Esophagus muscularis mucosa (tissue), 4 donors: ENCODE measurements around the gene MAMLD1. TPM values are rescaled to one million over a fixed set of nuclear protein-coding genes. Genes with fewer than 3 reads are reported as not detected.

Experiments used
- DNase-seq: peaks from one replicate; pipeline ENCODE4 v3.0.0-alpha.2; 2017; ENCODE audit errors: extremely low spot score
- H3K27ac ChIP-seq, 4 donors: fragments of 200-600 bp; sonication (generic); replicated peaks in 1 of 4; 1 replicate in 3 of 4; 2 replicates in 1 of 4; pipeline ENCODE4 v1.5.1; 2016 to 2019; ENCODE audit warnings: mild to moderate bottlenecking in 1 of 4
- H3K27me3 ChIP-seq, 4 donors: fragments of 200-600 bp; sonication (generic); one replicate each; pipeline versions ENCODE4 v1.5.1 to v1.6.0; 2016 to 2019
- H3K36me3 ChIP-seq, 4 donors: fragments of 200-600 bp; sonication (generic); one replicate each; pipeline ENCODE4 v1.5.1; 2016 to 2019
- H3K4me1 ChIP-seq, 4 donors: fragments of 200-600 bp; sonication (generic); one replicate each; pipeline ENCODE4 v1.5.1; 2016 to 2019
- H3K4me3 ChIP-seq, 4 donors: fragments of 200-600 bp; sonication (generic); 1 replicate in 2 of 4; 2 replicates in 2 of 4; pipeline ENCODE4 v1.5.1; 2016 to 2019; ENCODE audit warnings: mild to moderate bottlenecking in 4 of 4, moderate library complexity in 1 of 4
- H3K9me3 ChIP-seq, 4 donors: fragments of 200-600 bp; sonication (generic); 1 replicate in 3 of 4; 2 replicates in 1 of 4; pipeline ENCODE4 v1.5.1; 2016 to 2019
- CTCF ChIP-seq, 3 experiments: fragments of 200-600 bp in 2 of 3; fragments of 450-650 bp in 1 of 3; sonication (generic) in 2 of 3; IDR thresholded peaks; one replicate each; pipeline ENCODE4 v1.5.1; 2017 to 2019; ENCODE audit warnings: antibody characterized with exemption in 3 of 3, mild to moderate bottlenecking in 2 of 3, moderate library complexity in 1 of 3
- EP300 ChIP-seq: sonication (generic); formaldehyde crosslinking; IDR thresholded peaks from one replicate; pipeline ENCODE4 v1.6.1; 2017; ENCODE audit warnings: antibody characterized with exemption
- POLR2A ChIP-seq: fragments of 450-650 bp; IDR thresholded peaks from one replicate; pipeline ENCODE4 v1.6.1; 2017; ENCODE audit warnings: antibody characterized with exemption, moderate library complexity, mild to moderate bottlenecking, low read depth
- POLR2AphosphoS5 ChIP-seq, 2 donors: sonication (generic); formaldehyde crosslinking; IDR thresholded peaks; one replicate each; pipeline ENCODE4 v1.6.1; 2017; ENCODE audit warnings: antibody characterized with exemption in 2 of 2
- WGBS: methylation state at CpG from one replicate; pipeline ENCODE4 v1.1.5; 2018; 5-methylcytosine and 5-hydroxymethylcytosine counted together
- intact Hi-C: fragments of 100-400 bp; cut with DNase I; formaldehyde crosslinking; loops from one replicate; pipeline ENCODE4 v1.15.1; 2023
- total RNA-seq, 4 donors: library from RNA; depleted of rRNA; stranded (reverse); fragments of >200 nt; gene quantifications; one replicate each; pipeline versions ENCODE4 v1.1.0 to v1.2.1, GENCODE V29; 2016

The MAMLD1 gene
- total RNA-seq, 4 donors from 2014 or later, result 1.6 to 5.3 (median 3.3) TPM

- no peaks in the 10 kb centered on the region for H3K9me3 ChIP-seq
- WGBS, result 74% methylated on average over 4 of the region's 4 CpGs
- no peaks in the 10 kb centered on the region for H3K27me3 ChIP-seq
- no peak for DNase-seq
- H3K27ac ChIP-seq, result no peak overlapping the region
- intact Hi-C loops, result no loop called here
- H3K4me1 ChIP-seq, result no peaks in the 10 kb centered on the region
- H3K4me3 ChIP-seq, result no peak overlapping the region
- TF ChIP-seq POLR2A, result no peak
- no peak for TF ChIP-seq POLR2AphosphoS5 (IDR thresholded peaks at IDR 0.05)
- no peak for TF ChIP-seq CTCF (IDR thresholded peaks at IDR 0.05)
- no peak for TF ChIP-seq EP300
- peaks cover 0 to 2% (median 0%) of the 10 kb centered on the region in 4 donors for H3K36me3 ChIP-seq
Measured at GRCh38 chrX:150517303-150517910, 154.3 kb downstream of the MAMLD1 start.

- Histone ChIP-seq H3K9me3 (no peaks in the 10 kb centered on the region), H3K4me1 (no peaks in the 10 kb centered on the region), H3K27ac (no peak overlapping the region), H3K27me3 (peaks cover 0 to 5% (median 0%) of the 10 kb centered on the region in 4 donors), H3K4me3 (no peak overlapping the region), H3K36me3 (no peaks in the 10 kb centered on the region)
- intact Hi-C loops, result no loop called here
- WGBS, result 75% methylated on average over 2 of the region's 2 CpGs
- DNase-seq, result no peak
- no peak for TF ChIP-seq EP300
- TF ChIP-seq CTCF (IDR thresholded peaks at IDR 0.05), result no peak
Measured at GRCh38 chrX:150522494-150522893, 159.4 kb downstream of the MAMLD1 start.

GRCh38 chrX:150525061-150525919 lies 162.2 kb downstream of the MAMLD1 start:
- Histone ChIP-seq H3K27me3 (peaks cover 0 to 5% (median 0%) of the 10 kb centered on the region in 4 donors), H3K27ac (no peak overlapping the region), H3K36me3 (no peaks in the 10 kb centered on the region), H3K9me3 (no peaks in the 10 kb centered on the region), H3K4me3 (no peak overlapping the region), H3K4me1 (no peaks in the 10 kb centered on the region)
- WGBS, result 73% methylated on average over 10 of the region's 10 CpGs
- TF ChIP-seq EP300 (no peak), POLR2A (no peak), CTCF (IDR thresholded peaks at IDR 0.05) (no peak), POLR2AphosphoS5 (IDR thresholded peaks at IDR 0.05) (no peak)
- no peak for DNase-seq
- intact Hi-C loops, result no loop called here

DNA sequence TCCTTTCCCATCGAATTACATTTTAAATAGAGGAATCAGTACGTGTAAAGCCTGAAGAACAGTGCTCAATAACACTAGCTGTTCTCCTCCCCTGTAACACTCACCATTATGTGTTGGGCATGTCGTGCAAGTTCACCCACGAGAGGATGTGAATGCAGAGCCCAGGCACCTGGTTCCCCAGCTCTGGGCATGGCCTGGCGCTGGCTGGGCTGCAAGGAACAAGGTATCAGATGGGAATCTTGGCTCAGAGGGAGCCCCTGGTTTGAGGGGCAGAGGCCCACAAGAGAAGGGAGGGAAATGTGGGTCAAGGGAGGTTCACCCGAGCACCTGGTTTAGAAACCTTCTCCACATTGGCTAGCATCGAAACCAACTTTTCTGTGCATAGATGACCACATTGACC lies 163.6 kb downstream of the MAMLD1 start:
- Histone ChIP-seq H3K4me1 (no peaks in the 10 kb centered on the region), H3K27me3 (peaks cover 0 to 5% (median 0%) of the 10 kb centered on the region in 4 donors), H3K4me3 (no peak overlapping the region), H3K27ac (no peak overlapping the region), H3K36me3 (no peaks in the 10 kb centered on the region), H3K9me3 (no peaks in the 10 kb centered on the region)
- 70% methylated on average over 7 of the region's 7 CpGs for WGBS
- intact Hi-C loops, result no loop called here
- DNase-seq, result no peak
- TF ChIP-seq CTCF (IDR thresholded peaks at IDR 0.05), result no peak
- TF ChIP-seq EP300, result no peak
- TF ChIP-seq POLR2AphosphoS5 (IDR thresholded peaks at IDR 0.05), result no peak
- TF ChIP-seq POLR2A, result no peak
